HG02981 (cell line): Measurements from ENCODE around the gene CDT1.

ENCODE experiments used
- ATAC-seq: cut with Tn5 transposase; IDR thresholded peaks from one replicate; pipeline ENCODE4 v1.9.1; 2021; ENCODE audit warnings: mild to moderate bottlenecking, moderate library complexity; ENCODE audit not compliant: unreplicated experiment

Gene CDT1

DNA sequence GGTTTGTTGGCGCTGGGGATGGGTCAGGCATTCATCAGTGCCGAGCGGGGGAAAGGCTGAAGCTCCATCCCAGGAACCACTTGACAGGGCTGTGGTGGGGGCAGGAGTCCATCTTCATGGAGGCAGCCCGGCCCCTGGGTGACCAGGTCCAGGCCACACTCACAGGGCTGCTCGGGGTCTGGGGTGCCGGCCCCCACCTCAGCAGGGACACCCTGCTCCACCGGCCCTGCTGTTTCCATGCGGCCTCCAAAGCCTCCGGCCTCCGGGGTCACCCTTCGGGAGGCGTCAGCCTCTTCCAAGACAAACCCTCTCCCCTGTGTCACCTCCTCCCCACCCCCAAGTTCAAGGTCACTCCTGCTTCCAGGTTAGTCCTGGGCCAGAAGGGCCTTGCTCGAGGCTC is 31.1 kb downstream of the CDT1 start:
- ATAC-seq = no peak

- no peak for ATAC-seq
Measured at GRCh38 chr16:88835383-88835782, 31.8 kb downstream of the CDT1 start.

GRCh38 chr16:88835818-88836217 is 32.2 kb downstream of the CDT1 start:
- no peak for ATAC-seq

DNA sequence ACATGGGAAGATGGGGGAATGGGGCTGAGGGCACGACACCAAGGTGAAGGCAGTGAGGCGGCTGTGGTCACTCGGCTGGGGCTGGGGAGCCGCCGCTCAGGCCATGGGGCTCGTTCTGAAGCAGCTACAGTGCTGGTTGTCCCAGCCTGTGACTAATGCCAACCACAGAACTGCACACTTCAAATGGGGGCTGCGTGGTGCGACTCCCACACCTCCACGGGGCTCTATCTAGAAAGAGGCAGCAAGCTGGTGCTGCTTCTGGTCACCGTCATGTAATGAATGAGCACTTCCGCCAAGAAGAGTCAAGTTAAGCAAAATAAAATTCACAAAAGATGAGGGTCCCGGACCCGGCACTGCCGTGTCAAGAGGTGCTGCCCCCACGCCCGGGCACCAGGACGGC is 33.2 kb downstream of the CDT1 start:
- no peak for ATAC-seq

- no peak for ATAC-seq
Measured at GRCh38 chr16:88837806-88838205, 34.2 kb downstream of the CDT1 start.

DNA sequence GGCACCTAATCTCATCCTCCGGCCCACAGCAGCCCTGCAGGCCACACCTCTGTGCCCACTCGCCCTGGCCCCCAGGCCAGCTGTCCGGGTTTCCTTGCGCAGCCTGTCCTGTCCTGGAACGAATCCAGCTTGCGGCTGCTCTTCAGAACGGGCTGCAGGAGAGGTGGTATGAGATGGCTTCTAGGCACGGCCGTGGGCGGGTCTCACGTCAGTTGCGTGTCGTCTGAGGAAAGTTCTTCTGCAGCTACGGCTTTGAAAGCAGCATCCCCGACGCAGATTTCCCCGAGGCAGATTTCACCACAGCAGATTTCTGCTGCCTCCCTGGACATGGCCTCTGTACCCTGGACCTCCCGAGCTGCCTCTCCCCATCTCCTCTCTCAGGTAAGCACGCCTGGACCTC is 35.0 kb downstream of the CDT1 start:
- no peak for ATAC-seq

- no peak for ATAC-seq
Measured at GRCh38 chr16:88839026-88839529, 35.5 kb downstream of the CDT1 start.

- ATAC-seq = no peak
Measured at GRCh38 chr16:88839745-88840599, 36.4 kb downstream of the CDT1 start.

DNA sequence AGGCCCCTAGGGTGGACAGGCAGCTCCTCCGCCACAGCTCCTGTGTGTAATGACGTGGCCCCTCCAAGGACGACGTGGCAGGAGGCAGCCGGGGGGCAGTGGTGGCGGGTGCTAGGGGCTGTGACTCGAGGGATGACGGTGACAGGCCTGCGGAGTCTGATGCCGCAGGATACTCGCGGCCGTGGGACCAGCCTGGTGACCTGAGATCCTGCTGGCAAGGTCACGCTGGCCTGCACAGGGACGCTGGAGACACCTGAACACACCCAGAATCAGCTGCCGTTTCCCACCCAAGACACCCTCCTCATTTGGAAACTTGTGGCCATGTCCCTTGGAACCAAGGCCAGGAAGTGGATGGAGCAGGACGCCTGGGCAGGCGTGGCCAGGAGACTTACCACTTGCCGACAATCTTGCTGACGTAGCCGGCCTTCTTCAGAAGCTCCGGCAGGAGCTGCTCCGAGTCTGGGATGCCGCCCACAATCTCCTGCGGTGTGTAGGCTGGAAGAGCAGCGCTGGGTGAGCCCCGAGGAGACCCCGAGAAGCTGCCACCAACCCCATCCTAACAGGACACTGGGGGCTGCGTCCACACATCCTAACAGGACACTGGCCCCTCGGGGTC is 37.1 kb downstream of the CDT1 start:
- no peak for ATAC-seq

DNA sequence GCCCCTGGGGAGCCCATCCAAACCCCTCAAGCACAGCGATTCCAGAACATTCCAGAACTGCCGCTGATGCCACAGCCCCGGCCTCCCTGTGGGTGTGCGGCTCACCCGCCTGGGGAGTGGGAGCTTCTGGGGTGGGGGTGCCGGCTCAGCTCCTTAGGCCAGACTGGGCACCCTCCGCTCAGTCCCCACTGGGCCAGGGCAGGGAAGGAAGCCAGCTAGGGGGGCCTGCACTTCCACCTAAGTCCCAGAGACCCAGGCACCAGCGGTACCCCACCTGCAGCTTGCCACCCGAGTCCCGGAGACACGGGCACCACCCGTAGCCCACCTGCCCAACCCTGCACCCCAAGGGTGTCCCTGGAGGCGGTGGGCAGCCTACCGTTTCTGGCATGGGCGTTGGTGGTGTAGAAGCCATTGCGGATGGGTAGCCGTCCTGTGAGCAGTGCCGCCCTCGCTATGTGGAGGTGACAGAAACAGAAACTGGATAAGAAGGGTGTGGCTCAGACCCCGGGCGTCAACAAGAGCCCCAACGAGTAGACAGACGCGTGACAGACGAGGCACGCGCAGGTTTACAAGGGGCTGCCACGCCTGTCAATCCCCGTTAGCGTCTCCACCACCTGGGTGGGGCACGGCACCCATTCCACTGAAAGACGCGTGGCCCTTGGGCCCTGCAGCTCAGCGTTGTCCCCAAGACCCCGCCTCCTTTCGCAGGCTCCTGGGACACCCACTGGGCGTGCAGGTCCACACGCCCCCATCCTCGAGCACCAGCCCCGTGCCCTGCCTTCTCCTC is 38.1 kb downstream of the CDT1 start:
- no peak for ATAC-seq

GRCh38 chr16:88842308-88842756 is 38.7 kb downstream of the CDT1 start:
- ATAC-seq = no peak

- no peak for ATAC-seq
Measured at GRCh38 chr16:88842806-88843205, 39.2 kb downstream of the CDT1 start.

DNA sequence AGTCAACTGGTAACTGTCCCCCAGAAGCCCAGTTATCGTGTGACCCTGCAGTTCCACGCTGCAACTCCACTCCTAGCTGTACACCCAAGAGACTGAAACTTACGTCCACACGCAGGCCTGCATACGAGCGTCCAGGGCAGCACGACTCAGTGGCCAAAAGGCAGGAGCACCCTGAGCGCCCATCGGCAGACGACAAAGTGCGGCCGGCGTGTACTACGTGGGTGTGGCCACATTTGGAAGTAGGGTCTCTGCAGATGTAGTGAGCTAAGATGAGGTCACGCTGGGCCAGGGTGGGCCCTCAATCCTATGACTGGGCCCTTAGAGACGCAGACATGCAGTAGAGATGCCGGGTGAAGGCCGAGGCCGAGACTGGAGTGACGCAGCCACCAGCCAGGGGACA is 39.7 kb downstream of the CDT1 start:
- no peak for ATAC-seq

DNA sequence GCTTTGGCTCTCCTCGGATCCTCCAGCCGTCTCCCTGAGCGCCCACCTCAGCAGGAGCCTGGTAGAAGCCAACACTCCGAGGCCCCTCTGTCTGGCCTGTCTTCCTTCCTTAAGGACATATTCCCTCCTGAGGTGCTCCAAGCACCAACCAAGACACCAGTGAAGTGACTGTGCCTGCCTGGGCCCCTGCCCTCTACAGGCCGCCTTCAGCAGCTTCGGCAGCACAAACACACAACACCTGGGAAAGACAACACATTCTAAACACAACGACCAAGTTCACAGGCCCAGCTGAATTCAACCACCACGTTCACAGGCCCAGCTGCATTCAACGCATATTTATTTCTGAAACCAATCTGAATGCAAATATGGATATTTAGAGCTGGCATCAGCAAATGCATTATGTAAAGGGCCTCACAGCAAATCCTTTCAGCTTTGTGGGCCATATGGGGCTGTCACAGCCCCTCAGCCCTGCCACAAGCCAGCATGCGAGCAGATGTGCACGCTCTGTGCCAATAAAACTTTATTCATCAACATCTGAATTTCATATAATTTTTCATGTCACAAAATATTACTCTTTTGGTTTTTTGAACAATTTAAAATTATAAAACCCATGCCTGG is 40.9 kb downstream of the CDT1 start:
- no peak for ATAC-seq

DNA sequence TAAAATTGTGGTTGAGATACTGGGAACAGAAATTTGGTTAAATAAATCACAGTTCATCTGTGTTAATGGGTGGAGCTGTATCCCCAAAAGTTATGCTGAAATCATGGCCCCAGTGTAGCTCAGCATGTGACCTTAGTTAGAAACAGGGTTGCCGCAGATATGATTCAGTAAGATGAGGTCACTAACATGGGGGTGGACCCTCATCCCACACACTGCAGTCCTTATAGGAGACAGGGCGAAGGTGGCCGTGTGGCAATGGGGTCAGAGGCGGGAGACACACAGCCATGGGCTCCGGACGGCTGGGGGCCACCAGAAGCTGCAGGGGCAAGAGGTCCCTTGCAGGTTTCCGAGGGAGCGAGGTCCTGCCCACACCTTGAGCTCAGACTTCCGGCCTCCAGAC is 42.5 kb downstream of the CDT1 start:
- no peak for ATAC-seq

- no peak for ATAC-seq
Measured at GRCh38 chr16:88847654-88848053, 44.1 kb downstream of the CDT1 start.

GRCh38 chr16:88848557-88848956 is 45.0 kb downstream of the CDT1 start:
- no peak for ATAC-seq

DNA sequence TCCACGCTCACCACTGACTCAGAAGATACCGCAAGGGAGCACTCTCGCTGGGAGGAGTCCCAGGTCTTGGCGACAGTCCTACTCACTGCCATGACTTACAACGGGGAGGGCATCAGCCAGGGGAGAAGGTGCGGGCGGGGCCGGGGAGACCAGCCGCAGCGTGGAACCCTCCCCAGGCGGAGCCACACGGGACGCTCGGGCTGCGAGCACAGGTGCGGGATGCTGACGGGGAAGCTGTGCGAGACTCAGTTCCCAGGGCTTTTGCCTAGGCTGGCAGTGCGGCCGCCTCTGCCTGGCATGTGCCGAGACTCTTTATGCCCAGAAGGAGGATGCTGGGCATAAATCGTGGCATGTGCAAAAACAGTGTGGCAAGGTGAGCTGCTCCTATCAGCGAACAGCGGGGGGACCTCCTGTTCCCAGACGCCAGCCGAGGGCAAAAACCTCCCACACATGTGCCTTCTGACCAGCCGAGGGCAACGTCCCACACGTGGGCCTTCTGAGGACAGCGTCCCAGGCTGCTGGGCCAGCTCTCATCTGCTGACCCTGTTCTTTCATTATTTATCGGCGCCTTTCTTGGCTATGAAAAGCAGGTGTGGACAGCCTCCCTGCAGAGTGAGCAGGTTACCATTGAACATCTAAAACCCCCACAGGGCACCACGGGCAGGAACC is 47.1 kb downstream of the CDT1 start:
- no peak for ATAC-seq

- no peak for ATAC-seq
Measured at GRCh38 chr16:88851616-88852015, 48.0 kb downstream of the CDT1 start.

DNA sequence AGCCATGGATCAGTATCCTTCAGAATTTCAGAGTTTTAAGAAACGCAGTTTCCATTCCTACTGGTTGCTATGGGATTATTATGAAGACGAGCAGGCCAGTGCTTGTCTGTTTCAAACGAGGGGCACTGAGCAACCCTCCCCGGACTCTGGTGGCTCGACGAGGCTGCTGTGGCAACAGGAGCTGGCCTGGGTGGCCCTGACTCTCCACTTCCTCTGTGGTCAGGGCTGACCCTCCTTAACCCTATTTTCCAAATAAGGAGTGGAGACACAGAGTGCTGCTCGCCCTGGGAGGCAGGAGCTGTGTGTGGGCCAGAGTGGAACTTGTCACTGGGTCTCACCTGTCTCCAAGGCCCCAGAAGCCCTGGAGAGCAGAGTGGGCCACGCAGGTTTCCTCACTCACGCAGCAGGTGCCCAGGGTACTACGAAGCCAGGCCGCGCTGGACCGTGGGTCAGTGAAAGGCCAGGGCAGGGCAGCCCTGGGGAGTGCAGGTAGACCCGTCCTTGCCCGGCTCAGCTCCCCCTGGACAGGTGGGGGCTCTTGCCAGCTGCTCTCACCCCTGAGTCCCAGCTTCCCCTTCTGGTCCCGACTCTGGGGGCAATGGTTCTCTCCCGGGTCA is 49.8 kb downstream of the CDT1 start:
- ATAC-seq = no peak
